PFSK-1 (cell line): ENCODE results near the gene LSAMP.

ENCODE experiments used
- FOXP2 ChIP-seq: optimal IDR thresholded peaks from 2 replicates; pipeline ENCODE3; 2011; ENCODE audit warnings: borderline replicate concordance, control low read depth, inconsistent platforms; ENCODE audit not compliant: insufficient read depth; ENCODE audit errors: extremely low read length, extremely low read depth
- POLR2AphosphoS5 ChIP-seq: IDR thresholded peaks from 2 replicates; pipeline ENCODE4 v1.6.1; 2012; ENCODE audit warnings: low read depth, mild to moderate bottlenecking, control low read depth, low read length, moderate library complexity
- REST ChIP-seq, 2 experiments: IDR thresholded peaks; 2 replicates each; pipeline versions ENCODE4 v1.6.1 to v1.8.0; 2011 to 2012; ENCODE audit warnings: low read depth in 2 of 2, low read length in 2 of 2, control low read depth in 1 of 2, inconsistent platforms in 1 of 2, mild to moderate bottlenecking in 1 of 2, moderate library complexity in 1 of 2; ENCODE audit not compliant: insufficient read depth in 1 of 2
- TAF1 ChIP-seq: IDR thresholded peaks from 2 replicates; pipeline ENCODE4 v1.6.1; 2012; ENCODE audit warnings: low read length, control low read depth, borderline replicate concordance; ENCODE audit not compliant: insufficient read depth

GRCh38 chr3:116453666-116454346 is 8.5 kb upstream of the LSAMP start:
- TF ChIP-seq POLR2AphosphoS5 (no peak), FOXP2 (no peak), TAF1 (no peak), REST (IDR thresholded peaks at IDR 0.05; ENCODE audit: insufficient read depth in 1 of 2, low read depth in 2 of 2, low read length in 2 of 2) (no peak)
